Coronary artery (tissue), 2 donors: ENCODE data around the gene ARRB1.

Experiments
- DNase-seq: peaks from one replicate; pipeline ENCODE4 v3.0.0-alpha.2; 2017; ENCODE audit warnings: low spot score
- H3K27ac ChIP-seq, 2 donors: fragments of 200-600 bp; sonication (generic); one replicate each; pipeline ENCODE4 v1.5.1; 2016 to 2019
- H3K4me3 ChIP-seq: fragments of 200-600 bp; sonication (generic); 2 replicates; pipeline ENCODE4 v1.5.1; 2016; ENCODE audit warnings: mild to moderate bottlenecking, moderate library complexity
- CTCF ChIP-seq: fragments of 200-600 bp; sonication (generic); IDR thresholded peaks from one replicate; pipeline ENCODE4 v1.5.1; 2019; ENCODE audit warnings: antibody characterized with exemption

ARRB1 gene

GRCh38 chr11:75214411-75214821, 137.0 kb downstream of the ARRB1 start:
- no peak overlapping the region for H3K4me3 ChIP-seq
- no peak for TF ChIP-seq CTCF
- no peak overlapping the region for H3K27ac ChIP-seq
- DNase-seq: no peak
